ENCODE data around the gene DENND1B. TPM values are rescaled to one million over a fixed set of nuclear protein-coding genes. Genes with fewer than 3 reads are reported as not detected.
A peak's percentile ranks its signal among the peaks of the same experiment; 100 is the strongest.

DENND1B gene, protein sequence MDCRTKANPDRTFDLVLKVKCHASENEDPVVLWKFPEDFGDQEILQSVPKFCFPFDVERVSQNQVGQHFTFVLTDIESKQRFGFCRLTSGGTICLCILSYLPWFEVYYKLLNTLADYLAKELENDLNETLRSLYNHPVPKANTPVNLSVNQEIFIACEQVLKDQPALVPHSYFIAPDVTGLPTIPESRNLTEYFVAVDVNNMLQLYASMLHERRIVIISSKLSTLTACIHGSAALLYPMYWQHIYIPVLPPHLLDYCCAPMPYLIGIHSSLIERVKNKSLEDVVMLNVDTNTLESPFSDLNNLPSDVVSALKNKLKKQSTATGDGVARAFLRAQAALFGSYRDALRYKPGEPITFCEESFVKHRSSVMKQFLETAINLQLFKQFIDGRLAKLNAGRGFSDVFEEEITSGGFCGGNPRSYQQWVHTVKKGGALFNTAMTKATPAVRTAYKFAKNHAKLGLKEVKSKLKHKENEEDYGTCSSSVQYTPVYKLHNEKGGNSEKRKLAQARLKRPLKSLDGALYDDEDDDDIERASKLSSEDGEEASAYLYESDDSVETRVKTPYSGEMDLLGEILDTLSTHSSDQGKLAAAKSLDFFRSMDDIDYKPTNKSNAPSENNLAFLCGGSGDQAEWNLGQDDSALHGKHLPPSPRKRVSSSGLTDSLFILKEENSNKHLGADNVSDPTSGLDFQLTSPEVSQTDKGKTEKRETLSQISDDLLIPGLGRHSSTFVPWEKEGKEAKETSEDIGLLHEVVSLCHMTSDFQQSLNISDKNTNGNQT
- 10 to 100 TPM; 10.1 to 14.4 (median 12.6) TPM for total RNA-seq

DNA sequence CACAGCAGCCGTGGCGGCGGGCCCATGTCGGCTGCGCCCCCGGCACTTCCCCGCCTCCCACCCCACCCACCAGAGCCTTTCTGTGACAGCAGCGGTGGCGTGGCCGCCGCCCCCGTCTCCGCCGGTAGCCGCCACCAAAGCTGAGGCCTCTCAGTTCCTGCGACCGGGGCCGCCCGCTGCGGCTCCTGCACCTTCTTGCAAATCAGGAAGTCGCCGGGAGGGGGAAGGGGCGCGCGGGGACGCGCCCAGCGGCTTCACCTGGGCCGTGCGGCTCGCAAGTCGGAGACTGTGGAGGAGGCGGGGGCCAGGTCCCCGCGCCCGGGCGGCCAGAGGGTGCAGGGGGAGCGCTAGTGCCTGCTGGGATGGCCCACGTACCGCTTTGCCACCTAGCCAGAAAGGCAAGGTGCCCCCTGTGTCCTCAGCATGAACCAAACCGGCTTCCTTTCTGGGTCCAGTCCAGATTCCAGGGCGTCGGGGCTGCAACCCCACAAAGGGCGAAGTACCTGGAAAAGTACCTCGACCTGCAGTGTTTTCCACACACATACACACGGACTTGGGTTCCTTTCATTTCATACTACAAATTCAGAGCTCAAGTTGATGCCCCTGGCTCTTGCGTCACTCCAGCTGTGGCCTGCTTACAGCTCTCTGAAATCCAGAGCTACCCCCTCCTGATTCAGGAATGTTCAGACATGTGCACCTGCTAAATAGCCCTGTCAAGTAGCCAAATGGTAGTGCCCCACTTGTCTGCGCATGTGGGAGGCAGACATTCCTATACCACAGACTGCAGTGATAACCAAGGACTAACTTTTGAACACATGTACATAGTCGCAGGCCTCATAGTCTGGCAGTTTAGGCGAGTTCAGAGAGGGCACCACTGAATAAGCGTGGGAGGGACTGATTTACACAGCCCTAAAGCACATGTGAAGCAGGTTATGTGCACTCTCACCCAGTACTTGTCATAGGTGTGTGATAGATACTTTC lies at the start of gene DENND1B:
Gene DENND1B (minus strand): TSS at position 199 of the 981 bp plus-strand sequence. CDS start 325 bp downstream, outside the sequence.
- H3K9me3 ChIP-seq = no peaks in the 10 kb centered on the region
- H3K27ac ChIP-seq = peak within 1 kb of the TSS; percentile 94
- WGBS = 20% methylated on average over 17 of the region's 51 CpGs
- H3K4me1 ChIP-seq = peaks cover 41% of the 10 kb centered on the region
- peak; percentile 88 to 92 for DNase-seq (ENCODE audit: low spot score in 2 of 2)
- H3K36me3 ChIP-seq = no peaks in the 10 kb centered on the region
- H3K4me3 ChIP-seq = peak within 1 kb of the TSS; percentile 98
- TF ChIP-seq, protein P1, sequence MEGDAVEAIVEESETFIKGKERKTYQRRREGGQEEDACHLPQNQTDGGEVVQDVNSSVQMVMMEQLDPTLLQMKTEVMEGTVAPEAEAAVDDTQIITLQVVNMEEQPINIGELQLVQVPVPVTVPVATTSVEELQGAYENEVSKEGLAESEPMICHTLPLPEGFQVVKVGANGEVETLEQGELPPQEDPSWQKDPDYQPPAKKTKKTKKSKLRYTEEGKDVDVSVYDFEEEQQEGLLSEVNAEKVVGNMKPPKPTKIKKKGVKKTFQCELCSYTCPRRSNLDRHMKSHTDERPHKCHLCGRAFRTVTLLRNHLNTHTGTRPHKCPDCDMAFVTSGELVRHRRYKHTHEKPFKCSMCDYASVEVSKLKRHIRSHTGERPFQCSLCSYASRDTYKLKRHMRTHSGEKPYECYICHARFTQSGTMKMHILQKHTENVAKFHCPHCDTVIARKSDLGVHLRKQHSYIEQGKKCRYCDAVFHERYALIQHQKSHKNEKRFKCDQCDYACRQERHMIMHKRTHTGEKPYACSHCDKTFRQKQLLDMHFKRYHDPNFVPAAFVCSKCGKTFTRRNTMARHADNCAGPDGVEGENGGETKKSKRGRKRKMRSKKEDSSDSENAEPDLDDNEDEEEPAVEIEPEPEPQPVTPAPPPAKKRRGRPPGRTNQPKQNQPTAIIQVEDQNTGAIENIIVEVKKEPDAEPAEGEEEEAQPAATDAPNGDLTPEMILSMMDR (IDR thresholded peaks at IDR 0.05) = peak in 1 of 2 donors; percentile 11
- no peak for TF ChIP-seq POLR2AphosphoS5 (IDR thresholded peaks at IDR 0.05)
- H3K27me3 ChIP-seq = no peaks in the 10 kb centered on the region

GRCh38 chr1:197814306-197814705 lies 39.0 kb upstream of the DENND1B start:
- H3K27ac ChIP-seq = no peak overlapping the region
- 71% methylated on average over 2 of the region's 2 CpGs for WGBS
- no peak overlapping the region for H3K4me3 ChIP-seq
- no peak for DNase-seq (ENCODE audit: low spot score in 2 of 2)
- TF ChIP-seq, protein P1 (IDR thresholded peaks at IDR 0.05) = no peak
- no peak for TF ChIP-seq EP300 (IDR thresholded peaks at IDR 0.05)
- TF ChIP-seq POLR2A (IDR thresholded peaks at IDR 0.05) = no peak
- TF ChIP-seq POLR2AphosphoS5 (IDR thresholded peaks at IDR 0.05) = no peak
- no peaks in the 10 kb centered on the region for H3K9me3 ChIP-seq
- no peaks in the 10 kb centered on the region for H3K4me1 ChIP-seq
- H3K27me3 ChIP-seq = no peaks in the 10 kb centered on the region
- H3K36me3 ChIP-seq = no peaks in the 10 kb centered on the region

GRCh38 chr1:197813741-197814140 lies 38.5 kb upstream of the DENND1B start:
- no peaks in the 10 kb centered on the region for H3K27me3 ChIP-seq
- H3K4me3 ChIP-seq = no peak overlapping the region
- WGBS = 57% methylated on average over 3 of the region's 5 CpGs
- no peaks in the 10 kb centered on the region for H3K4me1 ChIP-seq
- H3K36me3 ChIP-seq = no peaks in the 10 kb centered on the region
- no peak for DNase-seq (ENCODE audit: low spot score in 2 of 2)
- TF ChIP-seq, protein P1 (IDR thresholded peaks at IDR 0.05) = no peak
- TF ChIP-seq POLR2AphosphoS5 (IDR thresholded peaks at IDR 0.05) (no peak), POLR2A (IDR thresholded peaks at IDR 0.05) (no peak), EP300 (IDR thresholded peaks at IDR 0.05) (no peak)
- H3K9me3 ChIP-seq = no peaks in the 10 kb centered on the region
- H3K27ac ChIP-seq = no peak overlapping the region

GRCh38 chr1:197811769-197812168 lies 36.5 kb upstream of the DENND1B start:
- DNase-seq (ENCODE audit: low spot score in 2 of 2) = no peak
- 76% methylated on average over 1 of the region's 1 CpG for WGBS
- TF ChIP-seq POLR2AphosphoS5 (IDR thresholded peaks at IDR 0.05) = no peak
- no peak for TF ChIP-seq EP300 (IDR thresholded peaks at IDR 0.05)
- TF ChIP-seq, protein P1 (IDR thresholded peaks at IDR 0.05) = no peak
- TF ChIP-seq POLR2A (IDR thresholded peaks at IDR 0.05) = no peak

More at GRCh38 chr1:197811769-197812168, 36.5 kb upstream of the DENND1B start:
- Histone ChIP-seq H3K4me3 (no peak overlapping the region), H3K36me3 (no peaks in the 10 kb centered on the region), H3K27ac (no peak overlapping the region), H3K9me3 (no peaks in the 10 kb centered on the region), H3K4me1 (no peaks in the 10 kb centered on the region), H3K27me3 (no peaks in the 10 kb centered on the region)
